GM18505 (cell line): Measurements from ENCODE around the gene LTBP2.
"Not testable (repeated sequence)": the region's sequence is repeated elsewhere in the genome, so short reads cannot be mapped to it uniquely, and the experiment has no call there.

ENCODE experiments used
- ATAC-seq: cut with Tn5 transposase; IDR thresholded peaks from one replicate; pipeline ENCODE4 v1.9.1; 2021; ENCODE audit not compliant: unreplicated experiment
- POLR2A ChIP-seq: IDR thresholded peaks from 4 replicates; pipeline ENCODE4 v1.6.1; 2011; ENCODE audit warnings: borderline replicate concordance; ENCODE audit not compliant: insufficient read depth, insufficient read length; ENCODE audit errors: extremely low read depth

Gene LTBP2

GRCh38 chr14:74549588-74549987, 62.4 kb downstream of the LTBP2 start:
- no peak for TF ChIP-seq POLR2A
- no peak for ATAC-seq

DNA sequence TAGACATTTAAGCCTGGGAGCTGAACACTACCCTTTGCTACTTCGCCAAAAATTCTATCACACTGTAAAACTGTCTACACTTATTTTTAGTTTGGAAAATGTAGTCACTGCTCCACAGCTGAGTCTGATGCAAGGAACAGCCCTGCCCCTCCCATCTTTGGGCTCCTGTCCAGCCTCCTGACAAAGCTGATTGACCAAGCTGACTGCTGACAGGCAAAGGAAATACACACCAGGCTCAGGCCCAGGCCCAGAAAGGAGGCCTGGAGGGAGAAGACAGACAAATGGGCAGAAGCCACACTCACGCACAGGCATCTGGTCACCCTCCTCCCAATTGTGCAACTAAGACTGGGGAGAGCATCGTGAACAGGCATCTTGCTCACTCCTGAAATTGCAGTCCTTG, 63.2 kb downstream of the LTBP2 start:
- no peak for ATAC-seq
- TF ChIP-seq POLR2A = no peak

DNA sequence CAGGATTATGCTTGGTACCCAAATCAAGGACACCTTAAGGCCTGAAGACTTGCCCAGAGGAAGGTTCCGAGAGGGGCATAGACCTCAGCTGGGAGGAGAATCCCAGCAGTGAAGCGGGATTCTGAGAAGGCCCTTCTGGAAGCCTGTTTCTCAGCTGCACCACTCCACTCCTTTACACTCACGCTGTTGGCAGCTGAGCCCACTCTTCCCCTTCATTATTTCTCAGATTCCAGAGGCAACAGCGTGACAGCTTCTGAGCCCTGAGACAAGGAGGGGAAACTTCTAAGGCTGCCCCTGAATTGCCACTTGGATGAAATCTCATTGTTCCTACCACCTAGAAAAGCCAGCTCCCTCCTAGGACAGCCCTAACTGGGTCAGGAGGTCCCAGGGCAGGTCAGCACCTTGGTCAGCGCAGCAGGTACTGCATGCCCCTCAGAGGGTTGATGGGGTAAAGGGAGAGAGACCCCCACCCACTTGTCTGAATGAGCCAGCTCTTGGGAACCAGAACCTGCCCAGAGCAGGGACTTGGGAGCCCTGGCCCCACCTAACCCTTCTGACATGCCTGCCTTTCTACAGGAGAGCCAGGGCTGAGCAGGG, 64.6 kb downstream of the LTBP2 start:
- ATAC-seq = no peak

DNA sequence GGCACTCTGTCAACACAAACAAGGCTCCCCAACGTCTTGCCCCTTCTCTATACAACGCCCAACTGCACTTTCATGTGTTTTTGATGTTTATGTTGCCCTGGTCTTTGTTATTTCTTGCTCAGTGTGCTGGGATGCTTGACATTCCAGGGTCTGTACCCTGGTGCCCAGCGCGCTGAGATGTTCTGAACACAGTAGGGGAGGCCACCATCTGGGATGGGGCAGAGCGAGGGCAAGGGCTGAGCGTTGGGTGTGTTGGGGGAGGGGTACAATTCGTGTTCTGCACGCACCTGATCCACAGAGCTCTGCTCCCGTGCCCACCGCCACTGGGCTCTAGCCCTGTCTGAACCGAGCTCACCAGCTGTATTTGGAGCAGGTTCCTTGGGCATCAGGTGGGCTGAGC, 65.6 kb downstream of the LTBP2 start:
- no peak for ATAC-seq
- TF ChIP-seq POLR2A = no peak

More for the DNA sequence above, 64.6 kb downstream of the LTBP2 start:
- no peak for TF ChIP-seq POLR2A

DNA sequence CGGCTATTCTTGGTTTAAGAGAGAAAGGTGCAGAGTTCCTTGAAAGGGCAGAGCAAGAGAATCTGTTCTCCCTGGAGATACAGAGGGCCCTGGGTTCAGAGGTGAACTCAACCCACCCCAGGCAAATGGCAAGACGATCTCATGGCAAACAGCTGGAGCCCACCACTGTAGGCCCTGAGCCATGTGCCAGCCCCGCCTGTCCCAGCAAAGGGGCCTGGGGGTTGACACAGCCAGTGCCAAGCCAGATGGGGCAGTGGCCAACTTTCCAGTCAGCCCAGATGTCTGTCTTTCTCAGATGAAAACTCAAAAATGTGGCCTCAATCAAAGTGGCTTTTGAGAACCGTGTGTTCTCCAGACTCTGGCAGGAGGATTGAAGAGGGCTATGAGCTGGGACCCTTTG, 66.7 kb downstream of the LTBP2 start:
- ATAC-seq = no peak
- TF ChIP-seq POLR2A = no peak

DNA sequence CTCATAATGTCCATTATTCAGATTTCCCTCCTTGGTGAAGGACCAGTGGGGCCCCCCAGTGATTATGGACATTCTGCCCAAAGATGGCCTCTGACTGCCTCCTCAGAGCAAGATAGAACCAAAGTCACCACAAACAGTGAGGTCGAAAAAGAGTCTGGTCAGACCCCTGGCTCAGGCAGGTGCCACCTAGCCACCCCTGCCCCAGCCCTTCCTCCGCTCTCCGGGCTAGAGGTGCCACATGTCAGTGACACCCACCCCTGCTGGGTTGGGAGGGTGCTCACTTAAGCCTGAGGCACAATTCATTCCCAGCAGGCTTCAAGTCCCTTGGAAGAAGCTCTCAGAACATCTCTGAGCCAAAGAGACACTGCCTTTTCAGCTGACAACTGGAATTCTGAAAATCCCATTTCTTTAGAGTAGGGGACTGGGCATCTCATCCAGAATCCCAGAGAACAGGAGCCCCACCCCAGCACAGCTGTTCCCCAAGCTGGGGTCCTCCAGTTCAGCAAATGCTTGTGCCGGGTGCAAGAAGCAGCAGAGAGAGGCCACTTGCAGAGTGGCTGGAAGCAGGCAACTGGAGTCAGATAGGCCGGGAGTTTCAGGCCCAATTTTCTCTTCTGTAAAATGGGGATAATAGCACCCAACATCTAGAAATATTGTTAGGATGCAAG, 68.1 kb downstream of the LTBP2 start:
- TF ChIP-seq POLR2A = no peak
- ATAC-seq = no peak

GRCh38 chr14:74542056-74542685, 69.9 kb downstream of the LTBP2 start:
- TF ChIP-seq POLR2A = no peak
- ATAC-seq = no peak

- no peak for ATAC-seq
- TF ChIP-seq POLR2A = no peak
Observed at GRCh38 chr14:74541225-74541624, 70.8 kb downstream of the LTBP2 start.

GRCh38 chr14:74539503-74539902, 72.5 kb downstream of the LTBP2 start:
- ATAC-seq = no peak
- no peak for TF ChIP-seq POLR2A

- no peak for TF ChIP-seq POLR2A
- no peak for ATAC-seq
Observed at GRCh38 chr14:74538411-74539391, 73.3 kb downstream of the LTBP2 start.

GRCh38 chr14:74536336-74536735, 75.7 kb downstream of the LTBP2 start:
- ATAC-seq = not testable (repeated sequence)

DNA sequence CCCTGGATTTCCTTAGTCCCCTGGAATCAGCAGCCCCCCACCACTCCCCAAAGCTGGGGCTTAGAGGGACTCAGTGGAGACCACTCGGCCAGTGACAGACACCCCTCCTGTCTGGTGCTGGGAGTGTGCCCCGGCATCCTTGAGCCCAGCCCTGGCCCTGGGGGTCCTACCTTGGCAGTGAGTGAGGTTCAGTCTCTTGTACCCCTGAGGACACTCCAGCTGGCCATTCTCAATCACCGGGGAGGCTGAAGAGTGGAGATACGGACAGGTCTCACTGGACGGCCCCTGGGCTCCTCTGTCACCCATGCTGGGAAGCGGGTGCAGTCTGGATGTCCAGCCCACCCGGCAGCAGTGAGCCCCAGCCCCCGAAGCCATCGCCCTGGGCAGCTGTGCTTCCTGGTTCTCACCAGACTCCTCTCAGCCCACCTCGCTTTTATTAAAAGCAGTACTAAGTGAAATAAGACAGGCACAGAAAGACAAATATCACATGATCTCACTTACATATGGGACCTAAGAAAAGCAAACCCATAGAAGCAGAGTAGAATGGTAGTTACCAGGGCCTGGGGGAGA, 76.2 kb downstream of the LTBP2 start:
- ATAC-seq = no peak
- no peak for TF ChIP-seq POLR2A

GRCh38 chr14:74533576-74533975, 78.5 kb downstream of the LTBP2 start:
- ATAC-seq = no peak
- no peak for TF ChIP-seq POLR2A

- TF ChIP-seq POLR2A = no peak
- no peak for ATAC-seq
Observed at GRCh38 chr14:74532246-74532645, 79.8 kb downstream of the LTBP2 start.

- no peak for TF ChIP-seq POLR2A
- ATAC-seq = no peak
Observed at GRCh38 chr14:74531467-74531866, 80.6 kb downstream of the LTBP2 start.
